HCT116 (cell line): Measurements from ENCODE around the gene TST. TPM values are rescaled to one million over a fixed set of nuclear protein-coding genes. Genes with fewer than 3 reads are reported as not detected.

Experiments
- ATAC-seq: fragments of 200-7000 bp; cut with Tn5 transposase; 2 replicates; pipeline ENCODE4 v1.9.1; 2020; ENCODE audit warnings: mild to moderate bottlenecking, moderate library complexity
- BruUV-seq: library from RNA; stranded (reverse); fragments of 400-500 nt; replicated peaks from 2 replicates; lab custom pipeline; 2021; lab: Mats Ljungman, UMichigan
- CTCF ChIA-PET: fragments of 300-600 bp; sonication (Branson Sonifier 250); formaldehyde crosslinking; loops from one replicate; lab custom pipeline; 2021; ENCODE audit warnings: antibody characterized with exemption; lab: Charles Lee
- POLR2A ChIA-PET: fragments of 300-600, 350-600 bp; sonication (Branson Sonifier 250); formaldehyde crosslinking; loops from one replicate; lab custom pipeline; 2021; ENCODE audit warnings: antibody characterized with exemption; lab: Charles Lee
- RAD21 ChIA-PET, 2 experiments: fragments of 300-600 bp; sonication (Branson Sonifier 250); formaldehyde crosslinking; loops; one replicate each; lab custom pipeline; 2023; ENCODE audit warnings: low total read pairs in 2 of 2; ENCODE audit not compliant: uncharacterized antibody in 2 of 2, unreplicated experiment in 2 of 2, low non-redundant PET in 1 of 2; lab: Charles Lee
- DNase-seq: peaks from one replicate; pipeline ENCODE4 v3.0.0-alpha.2; 2010; ENCODE audit warnings: low read depth, low spot score
- H2AFZ ChIP-seq: fragments of 200-600 bp; shearing (Covaris generic), sonication (generic); 2 replicates; pipeline ENCODE4 v1.6.1; 2017; ENCODE audit warnings: low read depth, mixed run types, mixed read lengths, antibody characterized with exemption, low read length; ENCODE audit not compliant: poor library complexity, severe bottlenecking
- H3K27ac ChIP-seq: 2 replicates; pipeline ENCODE4 v1.5.1; 2012; ENCODE audit warnings: low read depth, low read length
- H3K27me3 ChIP-seq: fragments of 200-600 bp; sonication (generic); 2 replicates; pipeline ENCODE4 v1.6.1; 2016; ENCODE audit warnings: mixed run types, low read length, mixed read lengths; ENCODE audit not compliant: insufficient read depth
- H3K36me3 ChIP-seq, 2 experiments: fragments of 200-500 bp in 1 of 2; fragments of 200-600 bp in 1 of 2; sonication (Bioruptor generic) in 1 of 2; sonication (generic) in 1 of 2; 2 replicates each; pipeline versions ENCODE4 v1.5.1 to v1.6.1; 2014 to 2016; ENCODE audit warnings: low read length in 2 of 2, inconsistent platforms in 1 of 2, mixed read lengths in 1 of 2, mixed run types in 1 of 2; ENCODE audit not compliant: insufficient read depth in 2 of 2, control insufficient read depth in 1 of 2
- H3K4me1 ChIP-seq, 2 experiments: fragments of 200-600 bp in 1 of 2; sonication (generic) in 1 of 2; 2 replicates each; pipeline versions ENCODE4 v1.5.1 to v1.6.1; 2012 to 2017; ENCODE audit warnings: low read length in 2 of 2, inconsistent platforms in 1 of 2, mild to moderate bottlenecking in 1 of 2, mixed read lengths in 1 of 2, mixed run types in 1 of 2, moderate library complexity in 1 of 2; ENCODE audit not compliant: insufficient read depth in 2 of 2, control insufficient read depth in 1 of 2
- H3K4me2 ChIP-seq: fragments of 200-600 bp; sonication (generic); 2 replicates; pipeline ENCODE4 v1.6.1; 2017; ENCODE audit warnings: mixed run types, low read length, mixed read lengths
- H3K4me3 ChIP-seq, 2 experiments: fragments of 200-600 bp in 1 of 2; sonication (generic) in 1 of 2; replicated peaks in 1 of 2; 2 replicates each; pipeline ENCODE4 v1.5.1; 2011 to 2016; ENCODE audit warnings: low read length in 2 of 2, control low read depth in 1 of 2, low read depth in 1 of 2, mild to moderate bottlenecking in 1 of 2, mixed read lengths in 1 of 2, mixed run types in 1 of 2
- H3K79me2 ChIP-seq: fragments of 200-600 bp; sonication (generic); 2 replicates; pipeline ENCODE4 v1.6.1; 2017; ENCODE audit warnings: mild to moderate bottlenecking, mixed run types, low read length, moderate library complexity, mixed read lengths; ENCODE audit not compliant: insufficient read depth
- H3K9ac ChIP-seq: fragments of 200-600 bp; sonication (generic); 2 replicates; pipeline ENCODE4 v1.6.1; 2016; ENCODE audit warnings: low read length, mixed read lengths
- H3K9me2 ChIP-seq: fragments of 200-600 bp; sonication (generic), shearing (Covaris generic); 2 replicates; pipeline ENCODE4 v1.6.1; 2017; ENCODE audit warnings: mixed run types, mild to moderate bottlenecking, moderate library complexity; ENCODE audit not compliant: insufficient read depth
- H3K9me3 ChIP-seq, 2 experiments: fragments of 200-500 bp in 1 of 2; fragments of 200-600 bp in 1 of 2; sonication (Bioruptor generic) in 1 of 2; sonication (generic) in 1 of 2; 2 replicates each; pipeline ENCODE4 v1.6.1; 2014 to 2017; ENCODE audit warnings: low read length in 2 of 2, mixed read lengths in 2 of 2, inconsistent platforms in 1 of 2, low read depth in 1 of 2, mild to moderate bottlenecking in 1 of 2, mixed run types in 1 of 2, moderate library complexity in 1 of 2; ENCODE audit not compliant: control insufficient read depth in 1 of 2, insufficient read depth in 1 of 2
- H4K20me1 ChIP-seq: fragments of 200-600 bp; sonication (generic), shearing (Covaris generic); 2 replicates; pipeline ENCODE4 v1.6.1; 2017; ENCODE audit warnings: mixed run types, mild to moderate bottlenecking, moderate library complexity; ENCODE audit not compliant: insufficient read depth
- CBX3 ChIP-seq: IDR thresholded peaks from 2 replicates; pipeline ENCODE4 v1.6.1; 2012; ENCODE audit warnings: low read depth
- EZH2phosphoT487 ChIP-seq: fragments of 200-600 bp; IDR thresholded peaks from 2 replicates; pipeline ENCODE4 v1.6.1; 2018; ENCODE audit warnings: antibody characterized with exemption, borderline replicate concordance
- FOSL1 ChIP-seq: IDR thresholded peaks from 2 replicates; pipeline ENCODE4 v1.6.1; 2012; ENCODE audit warnings: low read depth
- MAX ChIP-seq: IDR thresholded peaks from 2 replicates; pipeline ENCODE4 v1.6.1; 2012
- POLR2A ChIP-seq: IDR thresholded peaks from 2 replicates; pipeline ENCODE4 v1.7.0; 2011; ENCODE audit warnings: borderline replicate concordance; ENCODE audit not compliant: insufficient read depth, insufficient read length; ENCODE audit errors: extremely low read depth
- SIN3A ChIP-seq: IDR thresholded peaks from 2 replicates; pipeline ENCODE4 v1.6.1; 2012; ENCODE audit warnings: low read depth
- intact Hi-C: fragments of 100-400 bp; cut with micrococcal nuclease; formaldehyde crosslinking; loops from 2 replicates; pipeline ENCODE4 v1.10.0; 2022
- total RNA-seq: library from RNA; stranded (reverse); gene quantifications from one replicate; pipeline ENCODE4 v1.2.1, GENCODE V29; 2021; ENCODE audit not compliant: unreplicated experiment

Gene TST
- total RNA-seq, 1 experiment from 2014 or later, result 32.1 TPM

- Histone ChIP-seq H3K9me2 (no peaks in the 10 kb centered on the region), H2AFZ (no peak overlapping the region), H3K27ac (no peak overlapping the region), H3K4me1 (peaks cover 17 to 29% of the 10 kb centered on the region in 2 experiments), H3K9me3 (peaks cover 0 to 4% of the 10 kb centered on the region in 2 experiments; a peak in 2 of 4 replicates), H3K36me3 (no peaks in the 10 kb centered on the region), H3K79me2 (no peaks in the 10 kb centered on the region), H3K27me3 (no peaks in the 10 kb centered on the region), H4K20me1 (no peaks in the 10 kb centered on the region), H3K4me3 (no peak overlapping the region), H3K9ac (no peak overlapping the region), H3K4me2 (no peak overlapping the region)
- intact Hi-C loops, result no loop called here
- ChIA-PET RAD21 (no interaction called here), POLR2A (no interaction called here), CTCF (no interaction called here)
- ATAC-seq, result no peak
- TF ChIP-seq FOSL1 (no peak), MAX (no peak), SIN3A (no peak), POLR2A (no peak)
- DNase-seq, result no peak
- BruUV-seq, result no TSS peak
These were observed 17.4 kb downstream of the TST start for GRCh38 chr22:37001826-37002225.

GRCh38 chr22:37000676-37001534, 18.3 kb downstream of the TST start:
- Histone ChIP-seq H3K9me3 (peaks cover 0 to 4% of the 10 kb centered on the region in 2 experiments; a peak in 1 of 4 replicates), H3K4me2 (peak overlapping the region; percentile 71), H3K4me3 (no peak overlapping the region), H3K27me3 (no peaks in the 10 kb centered on the region), H3K79me2 (no peaks in the 10 kb centered on the region), H3K9me2 (no peaks in the 10 kb centered on the region), H3K4me1 (peaks cover 17 to 29% of the 10 kb centered on the region in 2 experiments), H4K20me1 (no peaks in the 10 kb centered on the region), H3K27ac (no peak overlapping the region), H2AFZ (no peak overlapping the region), H3K9ac (no peak overlapping the region), H3K36me3 (no peaks in the 10 kb centered on the region)
- ATAC-seq, result no peak
- ChIA-PET RAD21 (no interaction called here), POLR2A (no interaction called here), CTCF (interaction anchor here (1.1 kb wide), 1 partner anchor 24 kb away, joined by 3 read pairs; no protein-coding TSS in a partner anchor)
- BruUV-seq, result no TSS peak
- intact Hi-C loops, result no loop called here
- TF ChIP-seq EZH2phosphoT487, result no peak
- no peak for TF ChIP-seq MAX
- no peak for TF ChIP-seq CBX3
- DNase-seq, result no peak
